NCI-H1417 (cell line): Measurements from ENCODE around the gene CEP44.
"Not testable (repeated sequence)": the region's sequence is repeated elsewhere in the genome, so short reads cannot be mapped to it uniquely, and the experiment has no call there.

Experiments used
- DNase-seq, 3 experiments: peaks; one replicate each; lab custom pipeline; 2025; lab: John Stamatoyannopoulos, UW

Gene CEP44

DNA sequence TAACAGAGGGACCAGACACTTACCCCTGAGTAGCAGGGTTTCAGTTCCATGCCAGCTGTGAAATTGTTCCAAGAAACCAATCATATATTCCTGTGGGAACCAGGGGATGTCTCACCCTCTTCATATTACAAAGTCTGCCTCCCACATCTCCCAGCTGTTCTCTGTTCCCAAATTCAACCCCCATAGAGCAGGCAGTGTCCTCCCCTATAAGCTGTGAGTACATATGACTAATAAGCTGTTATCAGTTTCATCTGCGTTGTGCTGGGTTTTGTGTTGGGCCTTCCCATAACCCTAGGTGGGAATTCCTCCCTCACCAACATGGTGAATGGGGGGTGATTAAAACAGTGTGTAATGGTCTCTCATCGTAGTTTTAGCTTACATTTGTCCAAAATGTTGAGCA is 41.0 kb downstream of the CEP44 start:
- no peak for DNase-seq

DNA sequence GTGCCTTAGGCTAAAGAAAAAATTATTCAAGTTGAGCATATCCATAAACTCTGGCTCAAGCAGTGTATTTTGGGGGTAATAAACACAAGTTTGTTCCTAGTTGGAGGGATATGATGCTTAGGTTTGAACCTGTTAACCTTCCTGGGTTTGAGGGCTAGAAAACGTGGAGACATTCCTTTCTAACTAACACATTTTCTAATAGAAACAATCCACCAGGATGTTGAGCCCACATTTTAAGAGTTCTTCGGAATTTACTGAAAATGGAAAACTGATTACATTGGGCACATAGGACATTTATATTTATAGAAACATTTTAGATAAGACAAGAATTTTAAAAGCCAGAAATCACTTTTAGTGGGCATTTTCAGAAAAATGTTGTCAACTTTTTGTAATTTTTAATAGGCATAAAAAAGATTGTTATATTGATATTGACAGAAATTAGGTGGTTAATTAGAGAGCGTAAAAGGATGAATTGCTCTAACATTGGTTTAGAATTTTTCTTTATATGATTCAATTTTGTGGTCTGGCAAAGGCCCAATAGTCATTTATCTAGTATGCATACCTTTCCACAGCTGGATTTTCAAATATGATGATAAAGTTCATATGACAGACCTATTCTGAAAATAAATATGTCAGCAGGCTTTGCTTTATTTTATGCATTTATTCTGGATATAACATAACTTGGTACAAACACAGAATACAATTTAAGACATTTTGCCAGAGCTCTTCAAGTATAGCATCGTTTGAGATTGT is 49.2 kb downstream of the CEP44 start:
- DNase-seq, result no peak

DNA sequence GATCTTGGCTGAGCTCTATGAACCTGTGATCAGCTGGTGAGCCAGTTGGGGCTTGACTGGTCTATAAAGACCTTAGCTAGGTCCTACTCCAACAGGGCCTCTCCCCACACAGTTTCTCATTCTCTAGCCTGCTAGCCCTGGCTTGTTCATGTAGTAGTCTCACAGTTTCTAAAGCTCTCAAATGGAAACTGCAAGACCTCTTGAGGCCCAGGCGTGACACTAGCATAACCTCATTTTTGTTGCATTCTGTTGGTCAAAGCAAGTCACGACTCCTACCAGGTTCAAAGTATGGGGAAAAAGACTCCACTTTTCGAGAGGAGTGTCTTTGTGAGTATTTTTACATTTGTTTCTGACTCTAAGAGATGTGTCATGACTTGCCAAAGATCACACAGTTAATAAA is 50.9 kb downstream of the CEP44 start:
- DNase-seq, result peak in 1 of 3 experiments; percentile 14

DNA sequence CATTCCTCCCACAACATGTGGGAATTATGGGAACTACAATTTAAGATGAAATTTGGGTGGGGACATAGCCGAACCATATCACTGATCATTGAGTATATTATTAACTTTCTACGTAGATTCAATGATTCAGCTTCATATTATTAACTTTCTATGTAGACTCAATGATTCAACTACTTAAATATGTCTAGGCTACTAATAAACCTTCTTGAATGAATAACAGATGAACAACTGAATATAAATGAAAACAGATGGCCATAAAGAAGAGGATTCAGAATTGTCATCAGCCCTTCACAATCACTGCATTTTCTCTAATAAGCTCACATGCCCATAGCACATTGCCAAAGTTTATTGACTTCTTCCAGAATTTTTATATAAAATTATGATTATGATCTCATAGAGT is 57.0 kb downstream of the CEP44 start:
- no peak for DNase-seq

DNA sequence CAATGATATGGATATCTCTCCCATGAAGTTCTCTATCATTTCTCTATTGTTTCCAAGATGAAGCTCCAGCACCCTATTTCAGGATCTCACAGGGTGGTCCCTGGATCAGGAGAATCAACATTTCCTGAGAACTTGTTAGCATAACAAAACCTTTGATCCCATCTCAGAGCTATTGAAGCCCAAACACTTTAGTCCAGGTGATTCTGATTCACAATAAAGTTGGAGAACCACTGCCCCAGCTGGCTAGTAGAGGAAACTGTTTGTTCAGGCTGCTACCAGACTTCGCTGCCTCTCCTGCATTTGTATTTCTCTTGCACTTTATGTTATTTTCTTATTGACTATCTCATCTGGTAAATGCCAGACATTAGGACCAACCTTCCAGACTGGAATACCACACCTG is 65.4 kb downstream of the CEP44 start:
- no peak for DNase-seq

DNA sequence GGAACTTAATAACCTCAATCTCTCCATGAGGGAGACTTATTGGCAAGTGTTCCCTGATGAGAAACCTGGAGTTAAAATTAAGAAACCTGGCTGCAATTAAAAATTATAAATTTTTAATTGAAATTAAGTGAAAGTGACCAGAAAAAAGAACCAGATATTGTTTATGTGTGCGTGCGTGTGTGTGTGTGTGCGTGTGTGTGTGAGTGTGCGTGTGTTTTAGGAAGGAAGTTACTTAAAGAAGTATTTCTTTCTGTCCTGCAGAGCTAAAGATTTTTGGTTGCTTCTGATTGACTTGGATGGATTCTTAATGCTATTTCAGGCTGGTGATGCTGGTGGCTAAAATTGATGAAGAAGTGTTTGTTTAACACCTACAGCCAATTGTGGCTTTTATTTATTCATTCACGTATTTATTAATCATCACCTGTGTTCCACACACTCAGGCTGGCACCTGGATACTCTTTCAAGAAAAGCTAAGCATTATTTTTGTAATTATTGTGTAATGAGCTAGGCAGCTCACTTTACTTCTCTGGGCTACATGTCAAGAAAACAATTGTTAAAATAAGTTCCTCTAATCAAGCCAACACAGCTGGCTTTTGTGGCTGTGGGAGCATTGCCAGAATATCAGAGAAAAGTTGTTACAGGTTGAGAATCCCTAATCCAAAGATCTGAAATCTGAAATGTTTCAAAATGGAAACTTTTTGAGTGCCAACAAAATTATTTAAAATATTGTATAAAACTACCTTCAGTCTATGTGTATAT is 68.5 kb downstream of the CEP44 start:
- DNase-seq, result peak in 2 of 3 experiments; percentile 17 to 76

DNA sequence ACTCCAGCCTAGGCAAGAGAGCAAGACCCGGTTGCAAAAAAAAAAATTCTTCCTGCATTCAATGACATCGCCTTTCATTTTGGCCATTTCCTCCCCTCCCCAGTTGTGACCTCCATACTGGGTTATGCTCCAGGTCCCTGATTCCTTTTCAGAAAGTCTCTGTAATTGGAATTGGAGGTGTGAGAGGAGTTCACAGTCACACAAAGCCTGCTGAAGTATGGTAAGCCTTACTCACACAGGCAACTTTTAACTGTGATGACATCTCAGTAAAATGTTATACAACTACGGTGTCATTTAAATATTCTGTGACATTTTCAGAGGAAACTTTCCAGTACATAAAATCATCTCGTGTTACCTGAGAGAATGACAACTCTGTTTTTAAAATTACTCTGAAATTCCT is 73.6 kb downstream of the CEP44 start:
- DNase-seq, result no peak

DNA sequence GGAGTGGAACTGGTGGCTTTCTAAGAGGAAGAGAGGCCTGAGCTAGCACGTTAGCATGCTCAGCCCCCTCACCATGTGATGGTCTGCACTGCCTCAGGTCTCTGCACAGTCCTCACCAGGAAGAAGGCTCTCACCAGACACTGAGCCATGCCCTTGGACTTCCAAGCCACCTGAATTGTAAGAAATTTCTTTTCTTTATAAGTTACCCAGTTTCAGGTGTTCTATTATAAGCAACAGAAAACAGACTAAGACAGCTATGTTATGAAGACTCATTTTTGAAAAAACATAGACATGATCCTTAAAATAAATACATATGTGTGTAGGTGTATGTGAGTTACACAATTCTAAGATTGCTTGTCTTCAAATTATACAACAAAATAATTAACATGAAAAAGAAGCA is 74.7 kb downstream of the CEP44 start:
- DNase-seq, result no peak

DNA sequence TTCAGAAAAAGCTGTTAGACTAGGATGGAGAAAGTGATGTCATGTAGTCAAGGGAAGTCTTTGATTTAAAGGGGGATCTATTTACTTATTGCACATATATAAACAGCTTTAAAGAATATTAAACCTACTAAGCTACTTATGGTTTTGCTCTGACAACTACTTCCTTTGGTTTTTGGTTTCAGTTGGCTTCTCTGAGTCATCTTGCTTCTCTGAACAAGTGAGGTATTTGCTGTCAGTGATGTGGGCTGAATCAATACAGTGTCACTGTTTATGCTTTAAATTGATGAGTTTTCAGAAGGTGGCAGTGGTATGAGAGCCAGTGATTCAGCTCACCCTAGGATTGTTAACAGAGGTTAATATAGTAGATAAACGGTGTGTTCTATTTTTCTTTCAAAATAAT is 75.1 kb downstream of the CEP44 start:
- no peak for DNase-seq

DNA sequence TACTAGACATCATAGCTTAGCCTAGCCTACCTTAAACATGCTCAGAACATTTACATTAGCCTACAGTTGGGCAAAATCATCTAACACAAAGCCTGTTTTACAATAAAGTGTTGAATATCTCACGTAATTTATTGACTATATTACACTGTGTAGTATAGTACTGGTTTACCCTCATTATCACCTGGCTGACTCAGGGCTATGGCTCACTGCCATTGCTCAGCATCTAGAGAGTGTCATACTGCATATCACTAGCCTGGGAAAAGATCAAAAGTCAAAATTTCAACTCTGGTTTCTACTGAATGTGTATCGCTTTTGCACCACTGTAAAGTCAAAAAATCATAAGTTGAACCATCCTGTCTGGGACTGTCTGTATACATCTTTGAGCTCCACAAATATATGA is 78.6 kb downstream of the CEP44 start:
- DNase-seq, result no peak

DNA sequence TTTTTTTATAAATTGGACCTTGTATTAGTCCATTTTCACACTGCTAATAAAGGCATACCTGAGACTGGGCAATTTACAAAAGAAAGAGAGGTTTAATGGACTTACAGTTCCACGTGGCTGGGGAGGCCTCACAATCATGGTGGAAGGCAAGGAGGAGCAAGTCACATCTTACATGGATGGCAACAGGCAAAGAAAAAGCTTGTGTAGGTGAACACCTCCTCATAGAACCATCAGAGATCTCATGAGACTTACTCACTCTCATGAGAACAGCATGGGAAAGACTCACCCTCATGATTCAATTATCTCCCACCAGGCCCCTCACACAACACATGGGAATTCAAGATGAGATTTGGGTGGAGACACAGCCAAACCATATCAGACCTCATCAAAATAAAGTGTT is 80.1 kb downstream of the CEP44 start:
- not testable (repeated sequence) for DNase-seq

DNA sequence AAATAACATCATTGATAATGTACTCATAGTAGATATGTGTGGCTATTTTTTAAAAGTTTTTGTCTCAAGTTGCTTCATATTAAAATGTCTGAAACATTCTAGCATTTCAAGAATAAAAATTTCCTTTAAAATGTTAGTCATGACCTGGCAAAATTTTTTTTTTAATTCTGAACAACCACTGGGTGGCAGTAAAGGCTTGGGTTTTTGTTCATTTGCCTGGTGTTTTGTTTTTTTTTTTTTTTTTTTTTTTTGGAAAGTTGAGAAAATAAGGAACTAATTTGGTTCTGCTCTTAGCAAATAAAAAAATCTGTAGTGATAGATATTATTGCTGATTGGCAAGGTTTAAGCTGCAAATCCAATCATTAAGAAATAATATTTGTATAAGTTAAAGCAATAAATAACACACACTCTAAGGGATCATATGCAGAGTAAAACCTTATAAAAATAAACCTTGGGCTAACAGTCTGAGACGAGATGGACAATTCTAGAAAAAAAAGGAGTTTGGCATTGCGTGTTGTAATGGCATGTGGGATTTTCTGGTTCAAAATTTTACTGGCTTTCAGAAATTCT is 81.4 kb downstream of the CEP44 start:
- DNase-seq, result peak in 2 of 3 experiments; percentile 7 to 68

DNA sequence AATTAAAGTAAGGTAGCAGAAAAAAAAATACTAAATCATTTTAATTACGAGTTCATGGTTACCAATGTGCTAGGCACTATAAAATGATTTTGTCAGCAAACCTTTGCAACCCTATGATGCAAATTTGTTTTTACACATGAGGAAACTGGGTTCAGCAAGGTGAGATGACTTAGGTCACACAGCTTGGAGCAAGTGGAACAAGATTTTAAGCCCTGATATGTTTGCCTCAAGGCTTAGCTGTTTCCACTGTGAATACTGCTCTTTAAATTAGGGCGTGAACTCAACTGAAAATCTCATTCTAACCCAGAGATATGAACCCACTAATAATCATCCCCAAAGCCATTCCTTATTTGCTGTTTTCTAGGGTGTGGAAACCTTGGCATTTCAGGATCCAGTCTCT is 86.3 kb downstream of the CEP44 start:
- no peak for DNase-seq

DNA sequence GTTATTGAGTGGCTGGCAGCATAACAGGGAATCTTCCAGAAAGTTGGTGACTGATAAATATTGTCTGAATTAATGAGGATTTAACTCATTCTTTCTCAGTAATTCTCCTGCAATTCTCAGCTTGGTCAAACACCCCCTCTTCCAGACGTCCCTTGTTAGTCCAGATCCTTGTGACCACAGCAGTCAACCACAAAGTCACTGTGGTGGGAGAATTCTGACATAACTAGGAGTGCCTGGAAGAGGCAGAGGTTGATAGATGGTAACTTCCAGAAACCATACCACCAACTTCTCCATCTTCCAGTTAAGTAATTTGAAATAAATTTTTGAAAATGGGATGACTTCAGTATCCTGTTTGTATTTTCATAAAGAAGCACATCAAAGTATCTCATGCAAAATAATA is 90.1 kb downstream of the CEP44 start:
- DNase-seq, result no peak

DNA sequence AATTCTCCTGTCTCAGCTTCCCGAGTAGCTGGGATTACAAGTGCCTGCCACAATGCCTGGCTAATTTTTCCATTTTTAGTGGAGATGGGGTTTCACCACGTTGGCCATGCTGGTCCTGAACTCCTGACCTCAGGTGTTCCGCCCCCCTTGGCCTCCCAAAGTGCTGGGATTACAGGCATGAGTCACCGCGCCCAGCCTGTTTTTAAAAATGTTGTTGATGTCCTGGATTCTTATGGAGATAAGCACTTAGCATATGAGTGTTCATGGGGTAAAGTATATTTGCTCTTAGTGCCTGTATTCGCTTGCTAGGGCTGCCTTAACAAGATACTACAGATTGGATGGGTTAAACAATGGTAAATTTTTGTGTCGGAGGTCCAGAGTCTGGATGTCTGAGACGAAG is 91.7 kb downstream of the CEP44 start:
- DNase-seq, result no peak

DNA sequence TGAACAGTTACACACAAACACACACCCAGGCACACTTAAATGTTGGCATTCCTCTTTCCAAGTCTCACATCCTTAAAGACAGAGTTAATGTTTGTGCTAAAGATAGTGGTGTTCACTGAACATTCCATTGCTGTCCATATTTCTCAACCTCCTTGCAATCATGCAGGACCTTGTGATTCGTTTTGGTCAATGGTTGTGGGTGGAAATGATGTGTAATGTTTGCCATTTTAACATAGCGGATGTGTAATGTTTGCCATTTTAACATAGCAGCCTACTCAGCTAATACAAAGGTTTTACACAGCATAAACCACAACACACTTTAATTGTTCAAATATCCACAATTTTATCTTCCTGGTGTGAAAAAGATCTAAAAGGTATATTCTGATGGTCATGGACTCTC is 93.9 kb downstream of the CEP44 start:
- DNase-seq, result no peak

DNA sequence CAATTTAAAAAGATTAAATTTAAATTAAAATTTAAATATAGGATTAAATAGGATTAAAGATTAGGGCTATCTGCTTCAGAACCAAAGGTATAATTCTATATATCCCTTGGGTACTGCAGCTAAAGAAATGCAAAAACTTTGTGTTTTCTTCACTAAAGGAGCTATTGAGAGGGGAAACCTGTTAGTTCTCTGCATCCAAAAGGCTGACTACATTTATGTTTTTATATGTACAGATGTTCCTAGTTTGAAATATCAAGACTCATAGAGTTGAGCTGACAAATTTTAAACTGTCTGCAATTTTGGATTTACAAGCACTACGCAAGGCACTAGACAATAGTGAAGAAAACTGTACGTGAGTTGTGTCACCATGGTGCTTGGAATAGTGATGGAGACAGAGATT is 95.2 kb downstream of the CEP44 start:
- DNase-seq, result no peak

DNA sequence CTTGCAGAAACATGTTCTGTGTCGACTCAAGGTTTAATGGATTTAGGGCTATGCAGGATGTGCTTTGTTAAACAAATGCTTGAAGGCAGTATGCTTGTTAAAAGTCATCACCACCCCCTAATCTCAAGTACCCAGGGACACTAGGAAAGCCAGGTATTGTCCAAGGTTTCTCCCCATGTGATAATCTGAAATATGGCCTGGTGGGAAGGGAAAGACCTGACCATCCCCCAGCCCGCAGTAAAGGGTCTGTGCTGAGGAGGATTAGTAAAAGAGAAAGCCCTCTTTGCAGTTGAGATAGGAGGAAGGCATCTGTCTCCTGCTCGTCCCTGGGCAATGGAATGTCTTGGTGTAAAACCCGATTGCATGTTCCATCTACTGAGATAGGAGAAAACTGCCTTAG is 96.5 kb downstream of the CEP44 start:
- not testable (repeated sequence) for DNase-seq

DNA sequence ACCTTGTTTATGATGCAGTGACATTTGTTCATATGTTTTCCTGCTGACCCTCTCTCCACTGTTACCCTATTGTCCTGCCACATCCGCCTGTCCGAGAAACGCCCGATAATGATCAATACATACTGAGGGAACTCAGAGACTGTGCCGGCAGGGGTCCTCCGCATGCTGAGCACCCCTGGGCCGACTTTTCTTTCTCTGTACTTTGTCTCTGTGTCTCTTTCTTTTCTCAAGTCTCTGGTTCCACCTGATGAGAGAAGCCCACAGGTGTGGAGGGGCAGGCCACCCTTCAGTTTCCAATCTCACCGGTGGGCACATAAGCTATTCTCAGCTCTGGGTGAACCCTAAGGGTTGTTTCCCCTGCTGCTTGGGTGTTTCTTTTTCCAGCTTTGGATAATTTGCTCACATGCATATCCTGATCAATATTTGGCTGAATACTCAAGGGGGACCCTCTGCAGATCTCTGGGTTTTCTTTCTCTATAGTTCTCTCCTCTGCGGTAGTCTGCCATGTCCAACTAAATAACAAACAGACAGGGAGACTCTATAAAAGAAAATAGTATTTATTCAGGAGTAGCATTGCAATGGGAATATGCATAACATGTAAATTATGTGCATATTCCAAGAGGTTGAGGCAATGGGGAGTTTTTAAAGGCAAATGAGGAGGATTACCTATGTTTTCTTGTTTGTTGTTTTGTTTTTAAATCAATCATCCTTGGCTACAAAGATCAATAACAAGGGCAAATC is 97.2 kb downstream of the CEP44 start:
- no peak for DNase-seq

DNA sequence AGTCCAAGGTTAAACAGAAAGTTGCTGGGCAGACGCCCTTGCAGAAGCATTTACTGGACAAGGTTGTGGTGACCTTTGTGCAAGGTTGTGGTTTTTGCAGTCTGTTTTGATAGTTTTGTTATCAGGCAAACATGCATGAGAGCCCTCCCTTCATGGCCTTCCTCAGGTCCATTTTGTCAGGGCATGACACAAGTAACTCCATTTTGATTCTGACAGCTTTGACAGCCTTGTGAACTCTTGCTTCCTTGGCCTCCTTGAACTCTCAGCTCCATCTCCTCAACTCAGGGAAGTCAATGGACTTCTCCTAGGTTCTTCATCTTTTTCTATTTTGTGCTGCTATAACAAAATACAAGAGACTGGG is 97.7 kb downstream of the CEP44 start:
- DNase-seq, result no peak
